ENCODE measurements around the gene GABRB2.

DNA sequence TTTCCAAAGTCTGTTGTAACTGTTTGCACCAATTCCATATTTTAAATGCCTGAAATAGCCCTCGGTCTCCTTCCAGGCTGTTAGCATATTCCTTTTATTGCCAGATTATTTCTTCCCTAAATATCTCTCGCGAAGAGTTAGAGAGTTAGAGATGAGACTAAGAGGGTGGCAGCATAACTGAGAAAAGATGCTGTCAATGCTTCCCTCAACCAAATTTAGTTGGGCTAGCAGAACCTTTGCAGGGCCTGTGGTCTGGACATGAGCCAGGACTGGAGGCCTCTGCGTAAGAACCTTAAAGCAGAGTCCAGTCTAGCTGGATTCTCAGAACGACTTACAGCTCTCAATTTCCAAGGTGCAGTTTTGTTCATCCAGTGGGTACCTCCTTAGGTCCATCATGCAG, 135.9 kb downstream of the GABRB2 start:
- TF ChIP-seq, protein P1, sequence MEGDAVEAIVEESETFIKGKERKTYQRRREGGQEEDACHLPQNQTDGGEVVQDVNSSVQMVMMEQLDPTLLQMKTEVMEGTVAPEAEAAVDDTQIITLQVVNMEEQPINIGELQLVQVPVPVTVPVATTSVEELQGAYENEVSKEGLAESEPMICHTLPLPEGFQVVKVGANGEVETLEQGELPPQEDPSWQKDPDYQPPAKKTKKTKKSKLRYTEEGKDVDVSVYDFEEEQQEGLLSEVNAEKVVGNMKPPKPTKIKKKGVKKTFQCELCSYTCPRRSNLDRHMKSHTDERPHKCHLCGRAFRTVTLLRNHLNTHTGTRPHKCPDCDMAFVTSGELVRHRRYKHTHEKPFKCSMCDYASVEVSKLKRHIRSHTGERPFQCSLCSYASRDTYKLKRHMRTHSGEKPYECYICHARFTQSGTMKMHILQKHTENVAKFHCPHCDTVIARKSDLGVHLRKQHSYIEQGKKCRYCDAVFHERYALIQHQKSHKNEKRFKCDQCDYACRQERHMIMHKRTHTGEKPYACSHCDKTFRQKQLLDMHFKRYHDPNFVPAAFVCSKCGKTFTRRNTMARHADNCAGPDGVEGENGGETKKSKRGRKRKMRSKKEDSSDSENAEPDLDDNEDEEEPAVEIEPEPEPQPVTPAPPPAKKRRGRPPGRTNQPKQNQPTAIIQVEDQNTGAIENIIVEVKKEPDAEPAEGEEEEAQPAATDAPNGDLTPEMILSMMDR (IDR thresholded peaks at IDR 0.05; ENCODE audit: low read length): no peak
- no peak for TF ChIP-seq EZH2 (IDR thresholded peaks at IDR 0.05; ENCODE audit: borderline replicate concordance, low read length)
